Umbilical cord (tissue), 2 donors: ENCODE measurements around the gene SPOUT1. TPM values are rescaled to one million over a fixed set of nuclear protein-coding genes. Genes with fewer than 3 reads are reported as not detected.

Source experiments
- DNase-seq: peaks from one replicate; pipeline ENCODE4 v3.0.0-alpha.2; 2015; ENCODE audit warnings: low spot score
- total RNA-seq: library from RNA; depleted of rRNA; stranded (reverse); fragments of >200 nt; gene quantifications from one replicate; pipeline ENCODE4 v1.2.3, GENCODE V29; 2014; ENCODE audit warnings: low replicate concordance; ENCODE audit not compliant: insufficient read depth

The SPOUT1 gene
- total RNA-seq, 1 donor from 2014 or later: 7.7 TPM

- no peak for DNase-seq
Observed at GRCh38 chr9:128773049-128773448, 56.5 kb downstream of the SPOUT1 start.

DNA sequence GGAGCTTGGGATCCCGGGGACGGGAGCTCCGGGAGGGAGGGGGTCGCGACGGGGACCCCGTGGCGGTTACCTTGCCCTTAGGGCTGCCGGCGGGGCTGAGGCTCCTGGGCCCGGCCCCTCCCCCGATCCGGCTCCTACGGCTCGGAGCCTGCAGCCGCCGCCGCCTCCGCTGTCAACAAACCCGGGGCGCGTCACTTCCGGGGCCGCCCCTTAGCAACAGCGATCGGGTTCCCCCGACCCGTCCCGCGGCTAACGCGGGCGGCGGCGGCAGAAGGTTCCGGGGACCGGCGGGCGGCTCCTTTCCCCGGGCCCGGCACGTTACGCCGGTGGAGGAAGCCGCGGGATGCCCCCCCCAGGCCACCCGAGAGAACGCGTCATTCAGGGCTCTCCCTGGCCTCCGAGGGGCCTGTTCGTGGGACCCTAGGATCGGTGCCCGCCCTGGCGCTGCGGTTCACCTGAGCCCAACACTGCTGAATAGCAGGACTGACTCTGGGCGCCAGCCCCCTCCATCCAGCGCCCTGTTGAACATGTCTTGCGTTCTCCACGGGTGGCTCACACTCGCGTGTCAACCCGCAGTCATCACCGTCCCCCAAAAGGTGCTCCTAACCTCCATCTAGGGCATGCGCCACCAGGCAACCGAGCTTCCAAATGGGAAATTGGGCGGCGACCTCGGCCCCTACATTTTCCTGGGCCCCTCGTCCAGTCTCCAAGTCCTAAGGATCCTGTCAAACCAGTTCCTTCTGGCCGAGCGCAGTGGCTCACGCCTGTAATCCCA lies 57.7 kb downstream of the SPOUT1 start, which contains the start of gene ZER1:
Gene ZER1 (minus strand): TSS at position 183 of the 775 bp plus-strand sequence. CDS start 16,362 bp downstream, outside the sequence.
- DNase-seq: peak; percentile 90

DNA sequence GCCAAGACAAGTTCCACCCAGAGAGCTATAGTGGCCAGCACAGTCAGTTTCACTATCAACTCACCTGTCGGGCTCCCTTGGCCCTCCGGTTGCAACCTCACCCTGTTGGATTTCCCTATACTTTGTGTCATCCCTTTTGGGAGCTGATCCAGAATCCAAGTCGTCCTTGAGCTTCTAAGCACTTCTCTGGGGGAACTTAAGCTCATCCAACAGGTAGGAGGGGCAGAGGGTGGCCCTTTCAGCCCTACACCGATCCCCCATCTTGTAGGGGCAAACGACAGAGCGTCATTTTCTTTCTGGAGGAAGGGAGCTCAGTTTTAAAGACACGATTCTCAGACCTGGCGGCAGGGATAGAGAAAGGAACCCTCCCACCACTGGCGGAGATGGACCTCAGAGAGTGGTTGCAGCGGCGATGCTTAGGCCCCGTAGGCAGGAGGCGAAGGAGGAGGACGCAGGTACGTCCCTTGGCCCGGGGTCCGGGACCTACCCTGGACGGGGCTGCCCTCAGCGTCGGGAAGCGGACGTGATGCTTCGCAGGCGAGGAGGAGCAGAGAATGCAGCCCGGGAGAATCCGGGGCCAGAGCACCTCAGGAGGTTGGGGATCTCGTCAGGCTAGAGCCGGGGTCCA lies 58.4 kb downstream of the SPOUT1 start:
- no peak for DNase-seq

DNA sequence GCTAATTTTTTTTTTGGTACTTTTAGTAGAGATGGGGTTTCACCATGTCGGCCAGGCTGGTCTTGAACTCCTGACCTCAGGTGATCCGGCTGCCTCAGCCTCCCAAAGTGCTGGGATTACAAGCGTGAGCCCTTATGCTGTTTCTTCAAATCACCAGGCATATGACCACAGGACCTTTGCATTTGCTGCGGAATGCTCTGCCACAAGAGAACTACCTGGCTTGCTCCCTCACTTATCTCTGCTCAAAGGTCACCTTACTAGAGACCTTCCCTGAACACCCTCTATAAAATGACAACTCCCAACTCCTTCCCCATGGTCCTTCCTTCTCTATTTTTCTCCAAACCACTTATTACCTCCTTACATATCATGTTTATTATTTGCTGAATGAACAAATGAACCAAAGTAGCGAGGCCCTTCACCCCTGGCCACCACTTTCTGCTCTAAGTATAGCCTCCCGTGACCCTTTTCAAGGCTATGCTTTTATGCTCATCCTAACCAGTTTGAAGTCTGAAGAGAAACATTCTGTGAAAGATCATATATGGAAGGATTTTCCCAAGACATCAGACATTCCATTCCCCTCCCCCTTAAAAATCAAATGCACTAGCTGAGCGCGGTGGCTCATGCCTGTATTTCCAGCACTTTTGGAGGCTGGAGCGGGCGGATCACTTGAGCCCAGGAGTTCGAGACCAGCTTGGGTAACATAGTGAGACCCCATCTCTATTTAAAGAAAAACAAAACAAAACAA lies 59.1 kb downstream of the SPOUT1 start:
- no peak for DNase-seq

Other genes with a start within 250 kb of the SPOUT1 start
- gene DYNC2I2, start 172.9 kb downstream of the SPOUT1 start, total RNA-seq: 20.0 TPM
- gene SET, start 140.6 kb downstream of the SPOUT1 start, total RNA-seq: 287 TPM
- 1.7 TPM for gene PKN3, start 127.3 kb downstream of the SPOUT1 start, total RNA-seq
- gene ZDHHC12, start 105.7 kb downstream of the SPOUT1 start, total RNA-seq: 6.5 TPM
- 15.4 TPM for gene ZER1, start 57.9 kb downstream of the SPOUT1 start, total RNA-seq
- gene TBC1D13, start 42.5 kb downstream of the SPOUT1 start, total RNA-seq: 6.5 TPM
- gene ENDOG, start 11.3 kb downstream of the SPOUT1 start, total RNA-seq: 7.2 TPM
- 3.9 TPM for gene KYAT1, start 52.2 kb upstream of the SPOUT1 start, total RNA-seq
- gene LRRC8A, start 52.3 kb upstream of the SPOUT1 start, total RNA-seq: 25.0 TPM
- gene PHYHD1, start 91.2 kb upstream of the SPOUT1 start, total RNA-seq: 24.3 TPM
- gene DOLK, start 117.8 kb upstream of the SPOUT1 start, total RNA-seq: 9.4 TPM
- 30.1 TPM for gene NUP188, start 117.9 kb upstream of the SPOUT1 start, total RNA-seq
- 28.4 TPM for gene SH3GLB2, start 198.5 kb upstream of the SPOUT1 start, total RNA-seq
- gene MIGA2, start 206.8 kb upstream of the SPOUT1 start, total RNA-seq: 9.1 TPM